ENCODE measurements around the gene SPTBN4.
A peak's percentile ranks its signal among the peaks of the same experiment; 100 is the strongest.
"Not testable (repeated sequence)": the region's sequence is repeated elsewhere in the genome, so short reads cannot be mapped to it uniquely, and the experiment has no call there.

SPTBN4 gene

DNA sequence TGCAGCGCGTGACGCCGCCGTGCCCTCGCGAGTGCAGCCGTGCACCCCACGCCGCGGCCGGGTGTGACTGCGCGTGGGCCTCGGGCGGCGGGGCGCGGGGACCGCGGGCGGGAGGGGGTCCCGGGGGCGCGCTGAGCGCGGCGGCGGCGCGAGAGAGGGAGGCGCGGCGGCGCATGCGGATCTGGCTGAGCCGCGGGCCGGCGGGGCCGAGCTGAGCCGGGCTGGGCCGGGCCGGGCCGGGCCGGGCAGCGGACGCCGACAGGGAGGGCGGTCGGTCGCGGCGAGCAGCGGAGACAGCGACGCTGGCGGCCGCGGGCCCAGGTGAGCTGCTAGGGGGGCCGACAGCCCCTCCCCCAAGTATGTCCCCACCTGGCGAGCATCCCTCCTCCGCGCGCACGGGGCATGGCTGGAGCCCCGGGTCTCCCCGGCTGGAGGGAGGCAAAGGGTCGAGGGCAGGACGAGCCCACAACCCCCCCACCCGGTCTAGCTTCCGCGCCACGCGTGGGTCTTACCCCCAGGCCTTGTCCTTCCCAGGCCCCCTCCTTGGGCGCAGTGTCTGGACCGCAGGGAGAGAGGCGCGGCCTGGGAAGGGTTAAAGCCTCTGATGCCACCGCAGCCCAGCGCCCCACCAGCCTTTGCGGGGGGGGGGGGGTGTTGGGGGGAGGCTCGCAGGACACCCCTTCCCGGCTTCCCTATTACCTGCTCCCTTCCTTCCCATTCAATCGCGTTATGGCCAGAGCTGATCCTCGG lies at the start of gene SPTBN4:
SPTBN4 (plus strand) TSS at position 17 of the 750 bp plus-strand sequence. CDS start 5,621 bp downstream, outside the sequence.
- no peak for DNase-seq (ENCODE audit: low spot score)
- FAIRE-seq, result no peak

DNA sequence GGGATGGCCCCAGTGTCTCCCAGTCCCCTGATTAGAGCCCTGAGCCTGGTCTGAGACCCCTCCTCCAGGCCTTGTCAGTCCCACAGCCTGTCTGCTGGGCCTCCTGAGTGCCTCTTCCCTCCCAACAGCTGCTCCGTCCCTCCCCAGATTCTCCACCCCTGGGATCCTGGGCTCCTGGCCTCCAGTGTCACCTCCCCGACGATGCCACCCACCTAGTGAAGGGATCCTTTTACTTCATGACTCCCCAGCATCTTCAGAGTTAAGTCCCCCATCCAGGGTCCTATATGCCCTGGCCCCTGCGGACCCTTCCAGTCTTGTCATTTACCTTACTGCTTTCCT lies 49.2 kb upstream of the SPTBN4 start:
- DNase-seq (ENCODE audit: low spot score), result no peak
- no peak for FAIRE-seq

DNA sequence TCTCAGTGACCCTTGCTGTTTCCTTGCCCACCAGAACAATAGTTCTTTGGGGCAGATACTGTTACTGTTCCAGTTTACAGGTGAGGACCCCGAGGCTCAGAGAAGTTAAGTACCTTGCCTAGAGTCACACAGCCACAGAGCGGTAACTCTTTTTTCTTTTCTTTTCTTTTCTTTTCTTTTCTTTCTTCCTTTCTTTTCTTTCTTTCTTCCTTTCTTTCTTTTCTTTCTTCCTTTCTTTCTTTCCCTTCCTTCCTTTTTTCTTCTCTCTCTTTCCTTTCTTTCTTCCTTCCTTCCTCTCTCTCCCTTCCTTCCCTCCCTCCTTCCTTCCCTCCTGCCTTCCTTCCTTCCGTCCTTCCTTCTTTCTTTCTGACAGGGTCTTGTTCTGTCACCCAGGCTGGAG lies 48.8 kb upstream of the SPTBN4 start:
- DNase-seq (ENCODE audit: low spot score), result no peak
- FAIRE-seq, result no peak

DNA sequence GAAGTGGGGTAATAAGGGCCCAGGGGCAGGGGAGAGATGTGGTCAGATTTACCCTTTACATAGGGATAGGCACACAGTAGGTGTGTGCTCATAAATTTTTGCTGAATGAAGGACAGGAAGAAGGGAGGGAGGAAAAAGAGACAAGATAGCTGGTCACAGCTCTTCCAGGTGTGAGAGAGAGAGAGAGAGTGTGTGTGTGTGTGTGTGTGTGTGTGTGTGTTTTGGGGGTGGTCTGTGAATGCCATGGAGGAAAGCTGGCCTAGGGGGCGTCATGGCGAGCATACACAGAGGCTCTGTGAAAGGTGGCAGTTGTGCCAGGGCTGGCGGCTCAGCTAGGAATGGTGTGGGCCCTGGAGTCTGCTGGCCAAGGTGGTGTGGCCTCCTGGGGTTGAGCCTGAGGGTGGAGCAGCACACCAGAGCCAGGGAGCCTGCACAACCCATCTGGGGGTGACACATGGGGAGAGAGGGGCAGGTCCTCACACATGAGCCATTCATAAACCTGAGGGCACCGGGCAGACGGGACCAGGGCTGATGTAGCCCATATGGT lies 47.7 kb upstream of the SPTBN4 start:
- FAIRE-seq (no peak), DNase-seq (ENCODE audit: low spot score) (no peak)

DNA sequence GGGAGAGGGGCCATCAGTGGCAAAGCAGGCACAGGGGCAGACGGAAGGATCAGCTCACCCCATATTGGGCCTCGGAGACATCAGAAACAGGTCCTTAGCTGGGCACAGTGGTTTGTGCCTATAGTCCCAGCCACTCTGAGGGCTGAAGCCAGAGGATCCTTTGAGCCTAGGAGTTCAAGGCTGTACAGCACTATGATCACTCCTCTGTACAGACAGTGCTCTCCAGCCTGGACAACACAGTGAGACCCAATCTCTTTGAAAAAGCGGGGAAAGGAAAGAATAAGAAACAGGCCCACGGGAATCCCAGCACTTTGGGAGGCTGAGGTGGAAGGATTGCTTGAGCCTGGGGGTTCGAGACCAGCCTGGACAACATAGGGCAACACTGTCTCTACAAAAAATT lies 47.0 kb upstream of the SPTBN4 start:
- DNase-seq (ENCODE audit: low spot score) (no peak), FAIRE-seq (no peak)

DNA sequence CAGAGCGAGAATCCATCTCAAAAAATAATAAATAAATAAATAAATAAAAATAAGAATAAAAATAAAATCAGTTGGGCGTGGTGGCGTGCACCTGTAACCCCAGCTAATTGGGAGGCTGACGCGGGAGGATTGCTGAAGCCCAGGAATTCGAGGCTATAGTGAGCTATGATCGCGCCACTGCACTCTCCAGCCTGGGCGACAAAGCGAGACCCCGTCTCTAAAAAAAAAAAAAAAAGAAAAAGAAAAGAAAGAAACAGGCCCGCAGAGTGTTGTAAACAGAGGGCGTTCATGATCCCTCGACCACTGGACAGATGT lies 46.4 kb upstream of the SPTBN4 start:
- no peak for DNase-seq (ENCODE audit: low spot score)
- no peak for FAIRE-seq

DNA sequence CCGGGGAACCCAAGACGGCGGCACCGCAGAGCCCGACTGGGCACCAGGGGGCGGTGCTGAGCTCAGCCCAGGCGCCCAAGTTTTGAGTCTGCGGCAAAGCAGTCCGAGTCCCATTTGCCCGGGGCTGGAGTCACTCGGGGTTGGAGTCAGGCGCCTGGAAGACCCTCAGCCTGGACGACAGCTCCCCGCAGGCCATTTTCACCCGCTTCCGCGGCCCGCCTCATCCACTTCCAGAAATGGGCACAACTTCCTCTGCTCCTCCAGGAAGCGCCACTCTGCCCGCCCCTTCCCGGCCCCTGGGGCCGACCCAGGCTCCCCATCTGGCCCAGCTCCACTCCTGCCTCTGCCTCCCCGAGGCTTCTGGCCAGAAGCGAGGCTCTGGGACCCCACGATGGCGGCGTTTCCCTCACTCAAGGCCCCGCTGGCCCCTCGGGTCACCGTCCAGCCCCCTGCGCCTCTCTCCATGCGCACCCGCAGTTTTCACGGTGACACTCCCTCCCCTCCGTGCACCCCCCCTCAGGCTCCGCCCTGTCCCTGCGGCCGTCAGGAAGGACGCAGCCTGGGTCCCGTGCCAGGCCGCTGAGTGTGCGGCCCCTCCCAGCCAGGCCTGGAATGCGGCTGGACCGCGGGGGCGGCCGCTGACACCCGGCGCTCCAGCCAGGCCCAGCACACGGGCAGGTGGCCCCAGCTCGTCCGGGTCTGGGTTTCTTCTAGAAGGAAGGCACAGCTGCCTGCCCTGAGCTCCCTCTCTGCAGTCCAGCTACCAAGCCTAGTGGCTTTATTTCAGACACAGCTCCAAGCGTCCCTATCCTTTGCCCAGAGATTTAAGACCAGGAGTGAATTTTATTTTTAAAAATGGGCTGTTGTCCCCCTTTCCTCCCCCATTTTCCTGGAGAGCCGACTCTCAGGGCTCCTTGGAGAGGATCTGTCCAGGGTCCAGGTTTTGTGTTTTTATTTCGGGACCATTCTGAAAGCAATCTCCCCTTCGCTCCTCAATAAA lies 45.7 kb upstream of the SPTBN4 start:
- FAIRE-seq (no peak), DNase-seq (ENCODE audit: low spot score) (peak; percentile 62)

DNA sequence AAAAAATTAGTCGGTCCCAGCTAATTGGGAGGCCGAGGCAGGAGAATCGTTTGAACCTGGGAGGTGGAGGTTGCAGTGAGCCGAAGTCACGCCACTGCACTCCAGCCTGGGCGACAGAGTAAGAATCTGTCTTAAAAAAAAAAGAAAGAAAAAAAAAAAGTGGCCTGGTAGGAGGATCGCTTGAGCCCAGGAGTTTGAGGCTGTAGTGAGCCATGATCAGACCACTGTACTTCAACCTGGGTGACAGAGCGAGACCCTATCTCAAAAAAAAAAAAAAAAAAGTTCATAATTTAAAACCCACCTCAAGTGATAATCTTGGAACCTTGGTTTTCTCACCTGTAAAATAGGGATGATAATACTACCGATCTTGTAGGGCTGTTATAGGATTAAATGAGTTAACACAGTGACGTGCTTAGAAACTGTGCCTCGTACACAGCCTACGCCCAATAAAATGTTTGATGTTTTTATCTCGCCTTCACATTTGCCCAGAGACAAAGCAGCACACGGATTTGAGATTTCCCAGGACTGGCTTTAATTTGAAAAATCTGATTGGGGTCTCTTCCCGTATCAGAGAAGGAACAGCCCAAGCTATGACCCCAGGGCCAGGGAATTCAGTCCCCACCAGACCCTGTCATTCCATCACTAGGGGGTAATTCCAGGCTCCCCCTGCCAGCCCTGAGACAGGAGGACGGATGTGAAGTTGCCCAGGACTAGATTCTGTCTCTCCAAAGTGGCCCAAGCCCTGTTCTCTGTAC lies 44.6 kb upstream of the SPTBN4 start:
- FAIRE-seq, result no peak
- no peak for DNase-seq (ENCODE audit: low spot score)

DNA sequence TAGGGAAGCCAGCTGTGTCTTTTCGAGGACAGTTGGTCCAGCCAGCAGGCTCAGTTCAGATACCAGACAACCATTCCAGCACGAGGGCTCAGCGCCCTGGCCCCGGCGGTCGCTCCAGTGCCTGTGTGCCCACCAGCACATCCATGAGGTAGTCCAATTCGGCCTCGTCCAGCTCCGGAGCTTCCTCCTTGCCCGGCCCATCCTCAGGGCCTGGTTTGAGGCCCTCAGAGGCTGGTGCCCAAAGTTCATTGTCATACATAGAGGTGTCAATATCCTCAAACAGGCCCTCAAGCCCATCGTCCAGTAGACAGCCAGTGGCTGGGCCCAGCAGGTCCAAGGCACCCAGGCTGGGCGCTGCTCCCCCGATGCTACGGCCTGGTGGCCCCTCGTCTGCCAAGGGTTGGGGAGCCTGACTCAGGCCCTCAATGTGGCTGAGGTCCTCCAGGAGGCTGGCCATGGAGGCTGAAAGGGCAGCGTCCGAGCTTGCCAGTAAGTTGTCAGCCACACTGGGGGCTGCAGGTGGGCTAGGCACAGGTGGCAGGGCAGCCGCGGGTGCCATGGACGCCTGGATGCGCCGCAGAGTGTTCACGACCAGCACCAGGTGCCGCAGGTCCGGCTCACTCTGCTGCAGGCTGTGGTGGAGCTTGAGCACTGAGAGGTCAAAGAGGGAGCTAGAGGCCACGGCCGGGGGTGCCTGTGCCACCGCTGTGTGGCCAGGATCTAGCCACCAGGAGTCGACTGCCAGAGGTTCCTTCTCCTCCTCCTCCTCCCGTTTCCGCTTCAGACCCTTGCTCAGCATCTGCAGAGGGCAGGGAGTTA lies 43.8 kb upstream of the SPTBN4 start:
- no peak for DNase-seq (ENCODE audit: low spot score)
- FAIRE-seq, result no peak

DNA sequence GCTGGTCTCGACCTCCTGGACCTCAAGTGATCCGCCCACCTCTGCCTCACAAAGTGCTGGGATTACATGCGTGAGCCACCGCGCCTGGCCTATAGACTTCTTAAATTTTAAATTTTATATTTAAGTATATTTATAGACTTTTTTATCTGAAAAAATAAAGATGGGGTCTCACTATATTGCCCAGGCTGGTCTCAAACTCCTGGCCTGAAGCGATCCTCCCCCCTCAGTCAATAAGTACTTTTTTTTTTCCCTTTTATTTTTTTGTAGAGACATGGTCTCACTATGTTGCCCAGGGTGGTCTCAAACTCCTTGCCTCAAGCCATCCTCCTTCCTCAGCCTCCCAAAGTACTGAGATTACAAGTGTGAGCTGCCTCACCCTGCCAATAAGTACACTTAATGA lies 42.9 kb upstream of the SPTBN4 start:
- no peak for FAIRE-seq
- DNase-seq (ENCODE audit: low spot score), result no peak

DNA sequence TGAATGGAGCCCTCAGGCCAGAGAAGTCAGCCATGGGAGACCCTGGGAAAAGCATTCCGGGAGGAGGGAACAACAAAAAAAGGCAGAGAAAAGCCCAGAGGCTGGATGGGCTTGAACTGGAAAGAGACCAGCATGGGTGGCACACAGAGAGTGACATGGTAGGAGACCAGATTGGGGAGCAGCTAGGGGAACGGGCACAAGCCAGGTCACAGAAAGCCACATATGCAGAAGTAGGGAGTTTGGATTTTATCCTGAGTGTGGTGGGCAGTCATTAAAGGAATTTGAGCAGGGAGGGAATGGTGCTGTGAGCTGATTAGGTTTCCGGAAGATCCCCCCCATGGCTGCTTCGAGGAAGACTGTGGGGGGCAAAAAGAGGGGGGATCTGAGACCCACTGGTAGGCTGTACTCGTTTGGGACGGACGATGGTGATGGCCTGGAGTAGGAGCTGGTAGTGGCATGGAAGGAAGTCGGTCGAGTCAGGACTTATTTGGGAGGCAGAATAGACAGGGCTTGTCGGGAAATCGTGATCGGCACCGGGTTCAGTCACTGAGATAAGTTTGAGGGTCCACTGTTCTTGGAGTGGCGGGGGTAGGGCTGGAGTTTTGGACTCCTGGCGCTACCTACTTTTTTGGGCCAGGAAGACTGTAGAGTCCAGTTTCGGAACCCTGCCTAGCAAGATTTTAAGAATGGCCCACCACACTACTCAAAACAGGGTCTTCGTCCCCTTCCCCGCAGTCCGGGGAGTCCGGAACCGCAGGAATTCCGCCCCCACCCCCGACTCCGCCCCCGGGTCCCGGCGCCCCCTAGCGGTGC lies 42.0 kb upstream of the SPTBN4 start:
- no peak for DNase-seq (ENCODE audit: low spot score)
- FAIRE-seq, result no peak

DNA sequence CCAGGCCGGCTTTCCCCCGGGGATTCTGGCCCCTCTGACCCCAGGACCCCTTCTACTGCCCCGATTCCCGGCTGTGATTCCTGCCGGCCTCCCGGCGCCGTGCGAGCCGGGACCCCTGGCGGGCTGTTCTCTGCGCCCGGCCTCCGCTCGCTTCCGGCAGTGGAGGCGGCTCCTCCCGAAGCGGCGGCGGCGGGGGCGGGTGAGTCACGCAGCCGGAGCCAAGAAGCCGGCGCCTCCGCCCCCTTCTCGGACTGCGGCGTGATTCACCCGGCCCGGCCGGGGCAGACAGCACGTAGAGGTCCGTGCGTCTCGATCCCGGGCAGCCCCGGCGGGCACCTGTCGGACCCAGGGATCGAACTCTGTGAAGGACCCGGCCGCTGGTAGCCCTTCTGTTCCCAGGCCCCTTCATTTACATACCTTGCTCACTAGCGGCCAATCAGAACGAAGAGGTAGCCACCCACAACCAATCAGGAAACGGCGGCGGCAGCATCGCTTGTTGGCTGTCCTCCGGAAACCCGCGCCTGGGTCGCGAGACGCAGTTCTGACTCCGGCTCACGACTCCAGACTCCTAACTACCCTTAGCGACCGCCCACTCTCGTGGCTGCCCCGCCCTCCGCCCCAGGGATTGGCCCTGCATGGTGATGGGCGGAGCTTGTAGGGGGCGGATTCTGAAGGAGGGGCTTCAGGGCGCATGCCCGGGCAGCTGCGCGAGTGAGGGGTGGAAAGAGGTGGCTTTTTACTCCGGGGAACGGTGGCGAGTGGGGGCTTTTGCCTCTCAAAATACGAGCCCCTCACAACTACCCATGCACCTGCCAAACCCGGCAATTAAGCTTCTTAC lies 41.1 kb upstream of the SPTBN4 start, which contains the start of gene SERTAD1:
SERTAD1 (minus strand) TSS at position 543 of the 838 bp plus-strand sequence. CDS start 2,446 bp downstream, outside the sequence.
- FAIRE-seq (peak; percentile 81), DNase-seq (ENCODE audit: low spot score) (peak; percentile 95)

DNA sequence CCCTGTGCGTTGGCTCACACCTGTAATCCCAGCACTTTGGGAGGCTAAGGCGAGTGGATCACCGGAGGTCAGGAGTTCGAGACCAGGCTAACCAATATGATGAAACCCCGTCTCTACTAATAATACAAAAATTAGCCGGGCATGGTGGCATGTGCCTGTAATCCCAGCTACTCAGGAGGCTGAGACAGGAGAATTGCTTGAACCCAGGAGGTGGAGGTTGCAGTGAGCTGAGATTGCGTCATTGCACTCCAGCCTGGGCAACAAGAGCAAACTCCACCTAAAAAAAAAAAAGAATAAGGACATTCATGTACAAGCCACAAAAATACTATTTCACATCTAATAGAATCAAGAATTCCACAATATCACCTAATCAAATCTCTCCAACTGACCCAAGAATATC lies 38.6 kb upstream of the SPTBN4 start:
- not testable (repeated sequence) for FAIRE-seq; DNase-seq (ENCODE audit: low spot score)

DNA sequence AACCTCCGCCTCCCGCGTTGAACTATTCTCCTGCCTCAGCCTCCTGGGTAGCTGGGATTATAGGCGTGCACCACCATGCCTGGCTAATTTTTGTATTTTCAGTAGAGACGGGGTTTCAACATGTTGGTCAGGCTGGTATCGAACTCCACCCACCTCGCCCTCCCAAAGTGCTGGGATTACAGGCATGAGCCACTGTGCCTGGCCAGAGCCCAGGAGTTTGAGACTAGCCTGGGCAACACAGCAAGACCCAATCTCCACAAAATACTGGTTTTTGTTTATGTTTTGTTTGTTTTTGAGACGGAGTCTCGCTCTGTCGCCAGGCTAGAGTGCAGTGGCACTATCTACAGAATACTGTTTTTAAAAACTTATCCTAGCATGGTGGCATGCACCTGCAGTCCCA lies 36.6 kb upstream of the SPTBN4 start:
- DNase-seq (ENCODE audit: low spot score); FAIRE-seq: not testable (repeated sequence)

DNA sequence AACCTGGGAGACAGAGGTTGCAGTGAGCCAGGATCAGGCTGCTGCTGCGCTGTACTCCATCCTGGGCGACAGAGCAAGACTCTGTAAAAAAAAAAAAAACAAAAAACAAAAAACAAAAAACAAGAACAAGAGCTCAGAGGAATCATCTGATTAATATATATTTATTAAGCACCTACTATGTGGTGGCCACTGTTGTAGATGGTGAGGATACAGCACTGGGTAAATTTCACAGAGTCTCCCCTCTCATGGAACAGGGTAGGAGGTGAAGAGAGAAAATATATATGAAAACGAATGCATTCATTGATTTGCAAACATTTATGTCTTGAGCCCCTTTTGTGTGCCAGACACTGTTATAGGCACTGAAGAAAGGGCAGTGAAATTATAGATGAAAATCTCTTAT lies 35.1 kb upstream of the SPTBN4 start:
- no peak for DNase-seq (ENCODE audit: low spot score)
- no peak for FAIRE-seq

DNA sequence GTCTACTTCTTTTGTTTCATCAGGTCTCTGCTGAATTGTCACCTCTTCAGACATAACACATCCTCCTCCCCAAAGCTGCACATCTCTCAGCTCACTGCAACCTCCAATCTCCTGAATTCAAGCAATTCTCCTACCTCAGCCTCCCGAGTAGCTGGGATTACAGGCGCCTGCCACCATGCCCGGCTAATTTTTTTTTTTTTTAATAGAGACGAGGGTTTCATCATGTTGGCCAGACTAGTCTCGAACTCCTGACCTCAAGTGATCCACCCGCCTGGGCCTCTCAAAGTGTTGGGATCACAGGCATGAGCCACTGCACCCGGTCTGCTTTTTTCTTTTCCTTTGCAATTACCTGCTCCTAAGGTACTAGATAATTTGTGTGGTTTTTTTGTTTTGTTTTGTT lies 34.0 kb upstream of the SPTBN4 start:
- DNase-seq (ENCODE audit: low spot score); FAIRE-seq: not testable (repeated sequence)

DNA sequence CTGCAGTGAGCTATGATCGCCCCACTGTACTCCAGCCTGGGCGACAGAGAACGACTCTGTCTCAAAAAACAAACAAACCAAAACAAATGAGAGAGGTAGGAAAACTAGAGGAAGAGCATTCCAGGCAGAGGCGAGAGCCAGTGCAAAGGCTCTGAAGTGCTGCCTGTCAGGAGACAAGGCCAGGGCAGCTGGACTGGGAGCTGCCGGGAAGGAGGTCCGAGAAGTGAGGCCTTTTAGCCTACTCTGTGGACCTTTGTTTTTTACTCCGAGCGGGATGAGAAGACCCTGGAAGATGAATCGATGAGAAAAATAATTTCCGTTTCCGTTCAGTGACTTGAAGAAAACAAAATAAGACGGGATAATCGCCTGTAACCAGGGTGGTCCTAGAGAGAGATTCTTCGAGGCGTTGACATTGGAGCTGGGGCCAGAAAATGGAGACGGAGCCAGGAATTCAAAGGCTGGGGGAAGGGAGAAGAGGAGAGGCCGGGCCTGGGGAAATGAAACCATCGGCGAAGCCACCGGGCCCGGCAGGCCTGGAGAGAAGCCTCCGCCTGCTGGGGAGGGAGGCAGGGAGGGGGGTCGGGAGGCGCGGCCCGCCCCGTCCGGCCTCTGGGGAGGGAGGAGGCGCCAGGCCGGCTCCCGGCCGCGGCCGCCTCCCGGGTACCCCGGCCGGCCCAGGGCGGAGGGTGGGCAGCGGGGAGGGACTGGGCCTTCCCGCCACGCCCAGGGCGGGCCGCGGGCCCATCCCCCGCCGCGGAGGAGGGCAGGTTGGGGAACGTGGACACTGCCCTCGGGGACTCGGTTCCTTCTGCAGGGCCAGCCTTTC lies 33.2 kb upstream of the SPTBN4 start:
- DNase-seq (ENCODE audit: low spot score), result peak; percentile 55
- no peak for FAIRE-seq

DNA sequence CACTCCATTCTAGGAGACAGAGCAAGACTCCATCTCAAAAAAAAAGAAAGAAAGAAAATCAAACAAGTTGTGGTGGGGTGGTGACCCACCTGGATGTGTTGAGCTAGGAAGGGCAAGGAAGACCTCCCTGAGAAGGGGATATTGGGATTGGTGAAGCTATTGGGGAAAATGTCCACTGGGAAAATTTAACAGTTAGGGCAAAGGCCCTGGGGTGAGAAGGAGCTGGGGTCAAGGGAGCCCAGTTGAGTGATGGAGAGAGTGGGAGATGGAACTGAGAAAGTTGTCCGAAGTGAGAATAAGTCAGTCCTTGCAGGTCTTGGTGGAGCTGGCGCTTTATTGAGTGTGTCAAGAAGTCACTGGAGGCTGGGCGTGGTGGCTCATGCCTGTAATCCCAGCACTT lies 28.5 kb upstream of the SPTBN4 start:
- no peak for DNase-seq (ENCODE audit: low spot score)
- no peak for FAIRE-seq

Data from RCC 7860 (cell line).